Stimulated activated CD8-positive, alpha-beta memory T cell treated with anti-CD3 and anti-CD28 coated beads, Interleukin-4, amount 100 ng/mL, for 4 hours (primary cell): ENCODE results near the gene DUS2.
A peak's percentile ranks its signal among the peaks of the same experiment; 100 is the strongest.
"Not testable (repeated sequence)": the region's sequence is repeated elsewhere in the genome, so short reads cannot be mapped to it uniquely, and the experiment has no call there.

Source experiments
- DNase-seq, 2 donors: peaks; one replicate each; pipeline ENCODE4 v3.0.0-alpha.2; 2020; ENCODE audit warnings: low read depth in 2 of 2, low spot score in 1 of 2

Gene DUS2

DNA sequence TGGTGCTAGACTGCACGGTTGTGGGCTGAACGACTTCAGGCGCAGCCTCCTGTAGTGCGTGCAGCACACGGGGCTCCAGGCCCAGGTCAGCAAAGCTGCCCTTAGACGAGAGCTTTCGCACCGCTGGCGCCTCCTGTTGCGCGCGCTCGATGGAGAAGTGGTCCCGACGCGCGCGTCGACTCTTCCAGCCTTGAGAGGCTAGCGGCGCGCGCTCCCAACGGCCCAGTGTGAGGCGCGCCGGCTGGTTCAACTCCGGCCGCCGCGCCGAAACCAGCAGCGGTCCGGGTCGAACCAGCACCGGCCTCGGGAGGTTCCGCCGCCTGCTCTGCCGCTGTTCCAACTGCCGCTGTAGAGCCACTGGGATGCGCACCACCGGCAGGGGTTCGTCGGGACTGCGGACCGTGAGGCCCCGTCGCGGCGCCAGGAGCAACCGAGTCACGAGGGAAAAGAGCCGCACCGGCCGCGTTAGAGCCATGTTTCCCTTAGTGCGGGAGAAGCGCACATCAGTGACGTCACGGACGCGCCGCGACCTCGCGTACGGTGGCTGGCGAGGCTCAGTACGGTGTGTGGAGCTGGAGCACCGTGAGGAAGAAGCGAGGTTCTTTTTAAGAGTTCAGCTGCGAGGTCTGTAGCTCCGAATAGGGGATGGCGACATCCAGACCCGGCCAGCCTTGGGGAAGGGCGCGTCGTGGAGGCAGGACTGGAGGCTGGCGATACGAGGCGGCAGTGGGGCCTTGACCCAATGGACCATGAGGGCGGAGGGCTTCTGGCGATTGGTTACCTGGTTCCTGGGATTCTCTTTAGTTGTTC, at the start of gene DUS2, which contains the start of gene DDX28:
TSS of gene DUS2 (plus strand) at position 557 of the 810 bp plus-strand sequence. CDS start 14,740 bp downstream, outside the sequence.
TSS of gene DDX28 (minus strand) at position 505 of the 810 bp plus-strand sequence. CDS start at position 475, 30 bp downstream.
- peak; percentile 88 to 95 for DNase-seq

DNA sequence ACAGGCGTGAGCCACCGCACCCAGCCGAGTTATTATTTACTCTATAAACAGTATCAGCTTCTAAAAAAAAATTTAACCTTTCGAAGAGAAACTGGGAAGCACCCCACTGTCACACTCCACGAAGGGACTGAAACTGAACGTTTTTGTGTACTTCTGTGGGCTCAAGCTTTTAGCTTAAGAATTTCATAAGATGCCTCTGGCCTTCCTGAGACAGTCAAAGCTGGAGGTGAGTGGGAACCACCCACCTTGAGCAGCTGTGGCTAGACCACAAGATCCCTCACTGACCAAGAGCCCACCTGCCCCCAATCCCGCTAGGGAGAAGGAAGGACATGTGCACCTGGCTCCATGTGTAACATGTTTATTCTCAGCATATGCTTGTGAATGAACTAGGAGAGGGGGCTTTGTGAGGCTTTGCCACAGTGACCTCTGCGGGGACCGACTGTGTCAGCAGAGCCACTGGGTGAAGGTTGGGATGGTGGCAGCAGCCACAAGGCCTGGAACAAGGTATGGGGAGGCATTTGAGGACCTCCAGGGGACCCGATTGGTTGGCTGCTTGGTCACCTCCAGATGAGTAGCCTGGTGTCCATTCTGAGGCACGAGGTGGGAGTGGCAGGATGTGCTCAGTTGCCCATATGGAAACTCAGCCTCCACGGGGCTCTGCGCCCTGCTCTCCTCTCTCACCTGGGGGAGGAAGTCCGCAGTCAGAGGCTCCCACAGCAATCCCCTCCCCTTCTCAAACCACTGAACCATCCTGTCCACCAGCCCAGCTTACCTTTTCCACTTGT, 47.6 kb upstream of the DUS2 start:
- DNase-seq = no peak

DNA sequence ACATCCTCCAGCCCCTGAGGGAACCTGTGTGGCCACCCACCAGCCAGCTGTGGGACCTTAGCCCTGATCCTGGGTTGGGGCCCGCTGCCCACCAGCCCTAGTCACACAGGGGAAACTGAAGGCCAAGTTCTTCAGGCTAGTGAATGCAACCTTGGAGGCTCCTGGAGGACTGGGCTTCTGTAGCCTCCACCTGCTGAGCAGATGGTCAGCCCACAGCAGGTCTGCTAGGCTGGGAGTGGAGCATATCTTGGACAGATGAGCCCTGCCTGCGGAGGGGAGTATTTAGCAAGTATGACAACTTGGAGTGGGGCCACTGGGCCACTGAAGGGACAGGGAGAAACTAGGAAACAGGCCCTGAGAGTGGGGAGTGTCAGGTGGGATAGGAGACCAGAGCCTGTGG, 46.9 kb upstream of the DUS2 start:
- no peak for DNase-seq

DNA sequence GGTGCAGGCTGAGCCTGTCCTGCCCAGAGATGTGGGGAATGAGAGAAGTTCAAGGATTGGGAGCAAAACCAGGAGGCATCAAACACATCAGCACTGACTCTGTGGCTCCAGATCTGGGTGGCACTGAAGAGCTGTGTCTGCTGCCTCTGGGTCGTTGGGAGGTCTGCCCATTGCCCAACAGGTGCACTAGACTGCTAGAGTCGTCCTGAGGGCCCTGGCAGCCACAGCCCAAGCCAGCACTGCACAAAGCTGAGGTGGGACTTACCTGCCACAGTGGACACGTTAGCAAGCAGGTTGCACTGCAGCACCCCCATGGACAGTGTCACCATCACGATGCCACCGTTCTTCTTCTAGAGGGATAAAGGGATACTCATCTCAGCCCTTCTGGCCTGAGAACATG, 46.1 kb upstream of the DUS2 start:
- no peak for DNase-seq

DNA sequence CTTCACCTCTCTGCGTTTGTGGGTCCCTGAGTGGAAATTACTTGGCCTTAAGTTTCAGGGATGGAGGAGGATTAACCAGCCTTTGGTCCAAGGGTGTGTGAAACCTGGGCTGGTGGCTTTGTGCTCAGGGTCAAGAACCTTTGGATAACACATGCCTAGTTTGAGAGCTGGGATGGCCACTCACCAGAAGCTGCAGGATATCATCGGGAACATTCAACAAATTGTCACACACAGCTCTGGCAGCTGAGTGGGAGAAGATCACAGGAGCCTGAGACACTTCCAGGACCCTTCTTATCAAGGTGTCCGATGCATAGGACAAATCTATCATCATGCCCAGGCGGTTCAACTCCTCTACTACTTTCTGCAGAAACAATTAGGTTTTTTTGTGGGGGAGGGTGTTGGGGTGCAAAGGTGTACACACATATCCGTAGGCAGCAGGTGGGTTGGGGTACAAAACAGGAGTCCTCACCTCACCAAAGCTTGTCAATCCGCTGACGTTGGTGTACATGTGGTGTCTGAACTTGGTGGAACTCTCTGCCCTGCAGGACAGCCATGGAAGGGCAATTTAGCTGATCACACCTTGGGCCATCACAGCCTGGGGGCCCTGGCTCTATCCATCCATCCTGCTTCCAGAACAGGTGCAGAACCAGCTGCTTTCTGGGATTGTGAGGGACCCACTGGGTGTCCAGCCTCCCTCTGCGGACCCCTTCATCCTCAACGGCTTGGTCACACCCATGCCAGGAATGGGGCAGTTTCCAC, 45.4 kb upstream of the DUS2 start:
- DNase-seq = no peak

DNA sequence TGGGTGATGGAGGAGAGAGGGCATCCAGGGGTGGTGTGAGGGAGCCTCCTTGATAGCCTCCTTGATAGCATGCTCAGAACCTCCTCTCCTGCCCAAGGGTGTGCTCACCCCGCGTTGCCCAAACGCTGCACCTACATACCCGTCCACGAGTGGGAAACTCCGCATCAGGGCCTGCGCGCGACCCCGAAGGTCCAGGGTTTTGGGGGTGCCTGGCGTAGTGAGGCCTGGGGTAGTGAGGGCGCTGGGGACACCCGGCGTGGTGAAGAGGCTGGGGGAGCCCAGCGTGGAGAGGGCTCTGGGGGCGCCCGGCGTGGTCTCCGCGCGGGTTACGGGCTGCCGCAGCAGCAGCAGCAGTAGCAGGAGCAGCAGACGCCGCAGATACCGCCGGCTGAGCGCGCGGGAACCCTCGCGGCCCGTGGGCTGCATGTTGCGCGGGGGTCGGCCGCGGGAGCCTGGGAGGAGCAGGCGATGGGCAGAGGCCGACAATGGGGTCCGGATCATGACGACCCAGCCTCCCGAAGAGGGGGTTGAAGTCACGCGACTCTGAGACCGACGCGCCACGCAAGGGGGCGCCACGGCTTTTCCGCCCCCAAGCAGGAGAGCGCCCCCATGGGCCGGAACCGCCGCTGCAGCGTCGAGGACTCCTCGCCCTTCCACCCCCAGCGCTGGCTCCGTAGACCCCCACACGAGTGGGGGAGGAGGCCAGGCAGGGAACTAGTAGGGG, 43.0 kb upstream of the DUS2 start, which contains the start of gene DPEP3:
TSS of gene DPEP3 (minus strand) at position 545 of the 724 bp plus-strand sequence. CDS start at position 426, 119 bp downstream.
- DNase-seq = no peak

DNA sequence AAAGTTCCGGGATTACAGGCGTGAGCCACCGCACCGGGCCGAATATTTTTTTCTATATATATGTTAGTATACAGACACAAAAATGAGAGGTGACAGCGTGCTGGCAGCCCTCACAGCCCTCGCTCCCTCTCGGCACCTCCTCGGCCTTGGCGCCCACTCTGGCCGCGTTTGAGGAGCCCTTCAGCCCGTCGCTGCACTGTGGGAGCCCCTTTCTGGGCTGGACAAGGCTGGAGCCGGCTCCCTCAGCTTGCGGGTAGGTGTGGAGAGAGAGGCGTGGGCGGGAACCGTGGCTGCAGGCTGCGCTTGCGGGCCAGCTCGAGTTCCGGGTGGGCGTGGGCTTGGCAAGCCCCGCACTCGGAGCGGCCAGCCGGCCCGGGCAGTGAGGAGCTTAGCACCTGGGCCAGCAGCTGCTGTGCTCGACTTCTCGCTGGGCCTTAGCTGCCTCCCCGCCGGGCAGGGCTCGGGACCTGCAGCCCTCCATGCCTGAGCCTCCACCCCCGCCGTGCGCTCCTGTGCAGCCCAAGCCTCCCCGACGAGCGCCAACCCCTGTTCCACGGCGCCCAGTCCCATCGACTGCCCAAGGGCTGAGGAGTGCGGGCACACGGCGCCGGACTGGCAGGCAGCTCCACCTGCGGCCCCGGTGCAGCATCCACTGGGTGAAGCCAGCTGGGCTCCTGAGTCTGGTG, 40.9 kb upstream of the DUS2 start:
- DNase-seq = no peak

DNA sequence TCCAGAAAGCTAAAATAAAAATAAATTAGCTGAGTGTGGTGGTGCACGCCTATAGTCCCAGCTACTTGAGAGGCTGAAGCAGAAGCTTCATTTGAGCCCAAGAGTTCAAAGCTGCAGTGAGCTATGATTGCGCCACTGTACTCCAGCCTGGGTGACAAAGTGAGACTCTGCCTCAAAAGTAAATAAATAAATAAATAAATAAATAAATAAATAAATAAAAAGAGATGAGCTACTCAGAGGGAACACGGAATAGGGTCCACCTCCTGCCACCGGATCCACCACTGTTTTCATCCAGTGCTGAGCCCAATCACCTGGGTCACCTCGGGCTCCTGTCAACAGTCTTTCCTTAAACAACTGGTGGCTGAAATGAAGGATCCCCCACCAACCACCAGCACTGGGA, 36.1 kb upstream of the DUS2 start:
- no peak for DNase-seq

DNA sequence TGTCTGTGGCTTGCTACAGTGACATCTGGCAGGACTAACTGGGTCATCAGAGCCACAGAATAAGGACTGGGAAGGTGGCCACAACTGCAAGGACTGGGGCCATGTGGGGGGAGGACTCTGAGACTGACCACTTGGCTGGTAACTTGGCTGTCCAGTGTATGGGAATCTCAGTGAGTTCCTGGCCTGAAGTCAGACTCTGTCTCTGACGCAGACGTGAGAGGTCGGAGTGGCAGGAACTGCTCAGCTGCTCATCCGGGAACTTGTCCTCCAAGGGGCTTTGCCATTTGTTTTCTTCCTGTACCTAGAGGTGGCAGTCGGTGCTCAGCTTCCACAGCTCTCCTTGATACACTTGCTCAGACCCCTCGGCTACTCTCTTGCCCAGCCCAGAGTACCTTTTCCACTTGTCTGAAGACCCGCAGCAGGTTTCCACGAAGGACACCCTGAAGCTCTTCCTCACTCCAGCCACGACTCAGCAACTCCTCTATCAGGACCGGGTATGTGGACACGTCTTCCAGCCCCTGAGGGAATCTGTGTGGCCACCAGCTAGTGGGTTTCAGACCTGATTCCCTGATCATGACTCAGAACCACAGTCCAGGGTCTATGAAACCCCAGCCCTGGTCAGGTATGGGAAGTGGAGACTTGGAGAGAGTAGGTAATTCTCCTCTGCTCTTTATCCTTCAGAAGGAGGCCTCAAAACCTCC, 35.5 kb upstream of the DUS2 start:
- DNase-seq = no peak

DNA sequence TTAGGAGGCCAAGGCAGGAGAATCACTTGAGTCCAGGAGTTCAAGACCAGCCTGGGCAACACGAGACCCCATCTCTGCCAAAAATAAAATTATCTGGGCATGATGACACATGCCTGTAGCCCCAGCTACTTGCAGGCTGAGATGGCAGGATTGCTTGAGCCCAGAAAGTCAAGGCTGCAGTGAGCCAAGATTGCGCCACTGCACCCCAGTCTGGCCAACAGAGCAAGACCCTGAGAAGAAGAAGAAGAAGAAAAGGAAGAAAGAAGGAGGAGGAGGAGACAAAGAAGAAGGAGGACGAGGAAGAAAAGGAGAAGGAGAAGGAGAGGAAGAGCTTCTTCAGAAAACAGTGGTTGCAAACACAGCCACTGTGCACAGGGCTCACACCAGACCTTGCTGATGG, 34.4 kb upstream of the DUS2 start:
- no peak for DNase-seq

DNA sequence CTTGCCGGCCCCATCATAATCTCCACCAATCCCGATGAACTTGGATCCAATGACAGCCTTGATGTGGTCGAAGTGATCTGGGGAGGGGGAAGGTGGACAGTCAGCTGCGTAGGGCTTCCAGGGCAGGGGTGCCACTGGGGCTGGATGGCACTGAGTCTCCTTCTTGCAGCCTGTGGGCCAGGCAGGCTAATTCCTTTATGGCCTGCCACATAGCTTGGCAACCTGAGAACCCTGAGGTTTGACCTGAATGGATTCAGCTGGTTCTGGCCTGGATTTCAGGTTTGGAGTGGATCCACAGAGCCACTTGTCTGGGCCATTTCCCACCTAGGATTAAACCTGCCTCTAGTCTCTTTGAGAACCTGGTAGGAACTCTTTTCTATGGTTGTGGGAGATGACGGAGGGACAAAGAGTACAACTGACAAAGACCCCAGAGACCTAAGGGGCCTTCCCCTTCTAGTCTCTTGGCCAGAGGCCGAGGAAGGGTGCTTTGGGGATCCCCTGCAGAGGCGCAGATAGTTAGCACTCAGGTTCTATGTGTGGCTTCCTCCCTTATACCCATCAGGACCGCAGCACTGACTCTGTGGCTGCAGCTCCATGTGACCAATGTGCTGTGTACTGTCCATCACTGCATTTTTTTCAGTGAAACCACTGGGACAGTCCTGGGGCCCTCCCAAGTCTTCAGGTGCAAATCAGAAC, 33.6 kb upstream of the DUS2 start:
- DNase-seq = no peak

DNA sequence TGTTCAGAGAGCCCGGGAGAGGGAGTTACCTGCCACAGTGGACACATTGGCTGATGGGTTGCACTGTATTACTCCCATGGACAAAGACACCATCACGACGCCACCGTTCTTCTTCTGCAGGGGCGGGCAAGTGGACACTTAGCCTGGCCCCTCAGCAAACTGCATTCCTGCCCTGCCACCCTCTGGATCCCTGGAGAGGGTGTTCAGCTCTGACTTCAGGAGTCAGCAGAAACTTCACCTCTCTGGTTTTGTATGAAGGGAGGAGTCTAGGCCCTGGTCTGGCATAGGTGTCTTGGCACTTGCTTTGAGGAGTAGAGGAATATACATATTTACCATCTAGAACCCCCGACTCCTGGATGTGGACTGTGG, 33.1 kb upstream of the DUS2 start:
- no peak for DNase-seq

DNA sequence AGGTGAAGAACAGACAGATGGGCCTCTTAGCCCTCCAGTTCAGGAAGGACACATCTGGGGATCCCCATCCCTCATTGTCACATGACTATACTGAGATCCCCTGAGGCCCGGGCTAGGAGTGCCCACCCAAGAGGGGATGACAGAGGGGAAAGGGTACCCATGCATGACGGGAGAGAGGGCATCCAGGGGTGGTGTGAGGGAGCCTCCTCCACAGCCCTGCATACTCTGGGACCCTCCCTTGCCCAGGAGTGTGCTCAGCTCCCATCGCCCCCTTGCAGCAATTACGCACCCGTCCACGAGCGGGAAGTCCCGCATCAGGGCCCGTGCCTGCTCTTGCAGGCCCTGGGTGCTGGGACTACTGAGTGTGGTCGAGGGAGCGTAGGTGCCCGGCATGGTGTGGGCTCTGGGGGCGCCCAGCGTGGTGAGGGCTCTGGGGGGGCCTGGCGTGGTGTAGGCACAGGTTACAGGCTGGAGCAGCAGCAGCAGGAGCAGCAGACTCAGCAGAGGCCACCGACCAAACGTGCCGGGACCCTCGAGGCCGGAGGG, 30.4 kb upstream of the DUS2 start:
- DNase-seq = no peak

DNA sequence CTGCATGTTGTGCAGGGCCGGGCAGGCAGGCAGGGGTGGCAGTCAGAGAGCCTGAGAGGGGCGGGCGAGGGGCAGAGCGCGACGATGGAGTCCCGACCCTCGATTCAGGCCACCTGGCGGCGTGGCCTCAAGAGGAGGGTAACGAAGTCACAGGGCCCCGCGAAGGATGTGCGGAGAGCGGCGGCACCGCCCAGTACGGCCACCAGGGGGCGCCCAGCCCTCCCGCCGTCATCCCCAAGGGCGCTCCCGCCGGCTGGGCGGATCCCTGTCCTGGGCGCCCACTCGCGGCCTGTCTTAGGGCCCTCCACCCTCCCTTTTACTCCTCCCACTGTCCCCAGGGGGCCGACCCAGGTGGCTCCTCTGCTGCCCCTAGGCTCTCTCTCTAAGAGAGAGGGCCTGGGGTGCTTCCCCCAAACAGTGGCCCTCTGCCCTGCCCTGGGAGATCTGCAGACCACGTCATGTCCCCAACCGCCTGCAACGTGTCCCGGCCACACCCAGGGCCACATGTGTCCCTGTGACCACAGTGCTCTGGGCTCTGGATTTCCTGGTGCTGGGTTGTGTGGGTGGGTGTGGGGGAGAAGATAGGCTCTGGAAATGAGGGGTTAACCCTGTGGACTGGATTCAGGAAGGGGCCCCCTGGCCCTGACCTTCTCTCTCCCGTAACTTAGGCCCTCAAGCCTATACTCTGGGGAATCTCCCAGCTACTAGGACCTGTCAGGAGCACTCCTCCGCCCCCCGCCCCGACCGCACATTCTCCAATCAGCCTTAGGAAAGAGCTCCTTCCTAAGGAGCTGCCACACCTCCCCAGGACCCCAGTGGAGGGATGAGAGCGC, 29.7 kb upstream of the DUS2 start:
- DNase-seq = peak; percentile 53 to 54

DNA sequence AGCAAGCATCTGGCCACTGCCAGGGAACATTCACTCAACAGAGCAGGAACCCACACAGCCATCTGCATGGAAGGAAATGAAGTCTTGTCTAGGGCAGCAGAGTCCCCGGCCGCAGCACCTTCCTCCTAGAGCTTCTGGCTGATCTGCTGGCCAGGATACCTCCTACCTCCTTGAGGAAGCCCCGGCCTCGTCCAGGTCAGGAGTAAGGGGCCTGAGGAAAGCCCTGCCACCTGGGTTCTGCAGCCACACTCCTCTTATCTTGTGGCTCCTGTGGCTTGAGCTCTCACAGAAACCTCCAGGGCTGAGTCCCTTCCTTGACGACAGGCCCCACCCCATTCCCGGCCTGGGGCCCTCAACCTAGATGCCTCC, 29.1 kb upstream of the DUS2 start:
- not testable (repeated sequence) for DNase-seq

DNA sequence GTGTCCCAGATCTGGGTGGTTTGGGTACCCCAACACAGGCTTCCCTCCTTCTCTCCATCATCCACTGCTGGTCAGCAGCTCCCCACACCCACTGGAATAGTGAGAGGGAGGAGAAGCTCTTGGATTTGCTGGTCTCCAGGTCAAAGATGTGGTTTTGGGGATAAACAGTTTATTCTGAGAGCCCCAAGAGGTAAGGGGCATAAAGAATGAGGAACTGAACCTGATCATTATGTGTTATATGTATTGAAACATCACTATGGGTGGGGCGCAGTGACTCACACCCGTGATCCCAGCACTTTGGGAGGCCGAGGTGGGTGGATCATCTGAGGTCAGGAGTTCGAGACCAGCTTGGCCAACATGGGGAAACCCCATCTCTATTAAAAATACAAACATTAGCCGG, 27.7 kb upstream of the DUS2 start:
- no peak for DNase-seq

DNA sequence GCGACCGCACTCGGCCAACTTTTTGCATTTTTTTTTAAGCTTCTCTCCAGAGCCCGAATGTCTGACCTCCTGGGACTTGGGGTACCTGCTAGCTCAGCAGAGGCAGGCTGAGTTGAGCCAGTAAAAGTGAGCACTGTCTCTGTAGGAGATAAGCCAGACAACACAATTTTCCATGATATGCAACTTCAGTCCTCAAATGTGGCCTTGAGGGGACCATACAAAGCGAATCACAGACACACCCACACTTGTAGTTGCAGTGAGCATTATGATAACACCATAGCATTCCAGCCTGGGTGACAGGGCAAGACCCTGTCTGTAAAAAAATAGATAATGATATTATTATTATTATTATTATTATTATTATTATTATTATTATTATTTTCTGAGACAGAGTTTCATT, 26.4 kb upstream of the DUS2 start:
- no peak for DNase-seq

DNA sequence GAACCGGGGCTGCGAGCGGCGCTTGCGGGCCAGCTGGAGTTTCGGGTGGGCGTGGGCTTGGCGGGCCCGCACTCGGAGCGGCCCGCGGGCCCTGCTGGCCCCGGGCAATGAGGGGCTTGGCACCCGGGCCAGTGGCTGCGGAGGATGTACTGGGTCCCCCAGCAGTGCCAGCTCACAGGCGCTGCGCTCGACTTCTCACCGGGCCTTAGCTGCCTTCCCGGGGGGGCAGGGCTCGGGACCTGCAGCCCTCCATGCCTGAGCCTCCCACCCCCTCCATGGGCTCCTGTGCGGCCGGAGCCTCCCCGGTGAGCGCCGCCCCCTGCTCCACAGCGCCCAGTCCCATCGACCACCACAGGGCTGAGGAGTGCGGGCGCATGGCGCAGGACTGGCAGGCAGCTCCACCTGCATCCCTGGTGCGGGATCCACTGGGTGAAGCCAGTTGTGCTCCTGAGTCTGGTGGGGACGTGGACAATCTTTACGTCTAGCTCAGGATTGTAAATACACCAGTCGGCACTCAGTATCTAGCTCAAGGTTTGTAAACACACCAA, 24.8 kb upstream of the DUS2 start:
- not testable (repeated sequence) for DNase-seq
